Measurements from ENCODE around the gene CRIM1. TPM values are rescaled to one million over a fixed set of nuclear protein-coding genes. Genes with fewer than 3 reads are reported as not detected.
"Not testable (repeated sequence)": the region's sequence is repeated elsewhere in the genome, so short reads cannot be mapped to it uniquely, and the experiment has no call there.

Gene CRIM1, protein sequence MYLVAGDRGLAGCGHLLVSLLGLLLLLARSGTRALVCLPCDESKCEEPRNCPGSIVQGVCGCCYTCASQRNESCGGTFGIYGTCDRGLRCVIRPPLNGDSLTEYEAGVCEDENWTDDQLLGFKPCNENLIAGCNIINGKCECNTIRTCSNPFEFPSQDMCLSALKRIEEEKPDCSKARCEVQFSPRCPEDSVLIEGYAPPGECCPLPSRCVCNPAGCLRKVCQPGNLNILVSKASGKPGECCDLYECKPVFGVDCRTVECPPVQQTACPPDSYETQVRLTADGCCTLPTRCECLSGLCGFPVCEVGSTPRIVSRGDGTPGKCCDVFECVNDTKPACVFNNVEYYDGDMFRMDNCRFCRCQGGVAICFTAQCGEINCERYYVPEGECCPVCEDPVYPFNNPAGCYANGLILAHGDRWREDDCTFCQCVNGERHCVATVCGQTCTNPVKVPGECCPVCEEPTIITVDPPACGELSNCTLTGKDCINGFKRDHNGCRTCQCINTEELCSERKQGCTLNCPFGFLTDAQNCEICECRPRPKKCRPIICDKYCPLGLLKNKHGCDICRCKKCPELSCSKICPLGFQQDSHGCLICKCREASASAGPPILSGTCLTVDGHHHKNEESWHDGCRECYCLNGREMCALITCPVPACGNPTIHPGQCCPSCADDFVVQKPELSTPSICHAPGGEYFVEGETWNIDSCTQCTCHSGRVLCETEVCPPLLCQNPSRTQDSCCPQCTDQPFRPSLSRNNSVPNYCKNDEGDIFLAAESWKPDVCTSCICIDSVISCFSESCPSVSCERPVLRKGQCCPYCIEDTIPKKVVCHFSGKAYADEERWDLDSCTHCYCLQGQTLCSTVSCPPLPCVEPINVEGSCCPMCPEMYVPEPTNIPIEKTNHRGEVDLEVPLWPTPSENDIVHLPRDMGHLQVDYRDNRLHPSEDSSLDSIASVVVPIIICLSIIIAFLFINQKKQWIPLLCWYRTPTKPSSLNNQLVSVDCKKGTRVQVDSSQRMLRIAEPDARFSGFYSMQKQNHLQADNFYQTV
- 103 and 145 TPM in 2 replicates for total RNA-seq

DNA sequence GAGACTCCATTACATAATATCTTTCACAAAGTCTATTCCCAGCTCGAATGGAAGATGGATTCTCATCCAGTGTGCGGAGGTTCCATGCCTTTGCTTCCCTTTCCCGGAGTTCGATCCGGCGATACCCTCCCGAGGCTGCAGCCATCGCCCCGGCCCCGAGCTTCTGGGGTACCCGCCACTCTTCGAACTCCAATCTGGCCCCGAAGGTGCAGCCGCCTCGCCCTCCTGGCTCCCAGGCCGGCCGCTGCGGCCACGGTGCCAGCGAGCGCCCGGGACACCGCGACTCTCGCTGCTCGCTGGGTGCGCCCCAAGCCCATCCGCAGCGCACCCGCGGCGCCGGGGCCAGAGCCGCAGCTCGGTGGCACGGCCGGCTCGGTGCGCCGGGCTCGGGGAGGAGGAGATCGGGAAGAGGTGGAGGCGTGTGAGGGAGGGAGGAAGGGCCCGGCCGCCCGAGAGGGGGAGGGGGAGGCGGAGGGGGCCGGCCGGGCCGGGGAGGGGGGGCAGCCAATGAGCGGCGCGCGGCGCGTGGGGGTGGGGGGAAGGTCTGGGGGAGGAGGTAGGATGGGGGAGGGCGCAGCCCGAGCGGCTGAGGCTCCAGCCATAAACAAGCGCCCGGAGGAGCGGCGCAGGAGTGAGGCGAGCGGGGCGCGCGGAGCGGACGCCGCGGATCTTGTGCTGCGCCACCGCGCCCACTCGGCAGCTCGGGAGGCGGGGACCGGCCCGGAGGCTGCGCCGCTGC, at the start of gene CRIM1:
TSS of gene CRIM1 (plus strand) at position 628 of the 739 bp plus-strand sequence. CDS start 515 bp downstream, outside the sequence.
- TF ChIP-seq, protein P1, sequence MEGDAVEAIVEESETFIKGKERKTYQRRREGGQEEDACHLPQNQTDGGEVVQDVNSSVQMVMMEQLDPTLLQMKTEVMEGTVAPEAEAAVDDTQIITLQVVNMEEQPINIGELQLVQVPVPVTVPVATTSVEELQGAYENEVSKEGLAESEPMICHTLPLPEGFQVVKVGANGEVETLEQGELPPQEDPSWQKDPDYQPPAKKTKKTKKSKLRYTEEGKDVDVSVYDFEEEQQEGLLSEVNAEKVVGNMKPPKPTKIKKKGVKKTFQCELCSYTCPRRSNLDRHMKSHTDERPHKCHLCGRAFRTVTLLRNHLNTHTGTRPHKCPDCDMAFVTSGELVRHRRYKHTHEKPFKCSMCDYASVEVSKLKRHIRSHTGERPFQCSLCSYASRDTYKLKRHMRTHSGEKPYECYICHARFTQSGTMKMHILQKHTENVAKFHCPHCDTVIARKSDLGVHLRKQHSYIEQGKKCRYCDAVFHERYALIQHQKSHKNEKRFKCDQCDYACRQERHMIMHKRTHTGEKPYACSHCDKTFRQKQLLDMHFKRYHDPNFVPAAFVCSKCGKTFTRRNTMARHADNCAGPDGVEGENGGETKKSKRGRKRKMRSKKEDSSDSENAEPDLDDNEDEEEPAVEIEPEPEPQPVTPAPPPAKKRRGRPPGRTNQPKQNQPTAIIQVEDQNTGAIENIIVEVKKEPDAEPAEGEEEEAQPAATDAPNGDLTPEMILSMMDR (IDR thresholded peaks at IDR 0.05; ENCODE audit: insufficient read depth, low read length, poor library complexity, severe bottlenecking) = no peak
- no peaks in the 10 kb centered on the region for H3K36me3 ChIP-seq (ENCODE audit: control insufficient read depth, insufficient read depth, low read length)
- no peaks in the 10 kb centered on the region for H3K27me3 ChIP-seq (ENCODE audit: control insufficient read depth, insufficient read depth, low read length)
- DNase-seq (ENCODE audit: low read depth) = peak; percentile 49
- H3K4me3 ChIP-seq (ENCODE audit: low read depth, low read length) = peak within 1 kb of the TSS; percentile 60

DNA sequence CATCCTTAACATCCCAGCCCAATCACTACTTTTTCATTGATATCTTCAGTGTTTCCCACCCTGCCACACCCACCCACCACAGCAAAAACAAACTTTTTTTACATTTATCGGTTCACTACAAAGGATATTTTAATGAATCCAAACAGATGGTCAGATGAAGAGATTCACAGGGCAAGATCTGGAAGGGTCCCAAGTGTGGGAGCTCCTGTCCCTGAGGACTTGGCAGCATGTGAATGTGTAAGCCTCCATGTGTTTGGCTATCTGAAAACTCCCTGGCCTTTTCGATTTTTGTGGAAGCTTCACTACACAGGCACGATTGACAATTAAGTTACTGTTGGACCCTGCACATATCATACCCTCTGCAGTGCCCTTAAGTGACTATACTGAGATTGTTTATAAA, 48.1 kb upstream of the CRIM1 start:
- TF ChIP-seq, protein P1 (IDR thresholded peaks at IDR 0.05; ENCODE audit: insufficient read depth, low read length, poor library complexity, severe bottlenecking) = no peak
- H3K27me3 ChIP-seq (ENCODE audit: control insufficient read depth, insufficient read depth, low read length) = no peaks in the 10 kb centered on the region
- H3K36me3 ChIP-seq (ENCODE audit: control insufficient read depth, insufficient read depth, low read length) = no peaks in the 10 kb centered on the region
- no peak overlapping the region for H3K4me3 ChIP-seq (ENCODE audit: low read depth, low read length)
- no peak for DNase-seq (ENCODE audit: low read depth)

DNA sequence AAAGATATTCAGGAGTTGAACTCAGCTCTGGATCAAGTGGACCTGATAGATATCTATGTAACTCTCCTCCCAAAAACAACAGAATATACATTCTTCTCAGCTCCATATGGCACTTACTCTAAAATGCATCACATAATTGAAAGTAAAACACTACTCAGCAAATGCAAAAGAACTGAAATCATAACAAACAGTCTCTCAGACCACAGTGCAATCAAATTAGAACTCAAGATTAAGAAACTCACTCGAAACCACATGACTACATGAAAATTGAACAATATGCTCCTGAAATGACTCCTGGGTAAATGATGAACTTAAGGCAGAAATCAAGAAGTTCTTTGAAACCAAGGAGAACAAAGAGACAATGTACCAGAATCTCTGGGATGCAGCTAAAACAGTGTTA, 45.1 kb upstream of the CRIM1 start:
- not testable (repeated sequence) for H3K4me3 ChIP-seq (ENCODE audit: low read depth, low read length); H3K27me3 ChIP-seq (ENCODE audit: control insufficient read depth, insufficient read depth, low read length); H3K36me3 ChIP-seq (ENCODE audit: control insufficient read depth, insufficient read depth, low read length); DNase-seq (ENCODE audit: low read depth)

DNA sequence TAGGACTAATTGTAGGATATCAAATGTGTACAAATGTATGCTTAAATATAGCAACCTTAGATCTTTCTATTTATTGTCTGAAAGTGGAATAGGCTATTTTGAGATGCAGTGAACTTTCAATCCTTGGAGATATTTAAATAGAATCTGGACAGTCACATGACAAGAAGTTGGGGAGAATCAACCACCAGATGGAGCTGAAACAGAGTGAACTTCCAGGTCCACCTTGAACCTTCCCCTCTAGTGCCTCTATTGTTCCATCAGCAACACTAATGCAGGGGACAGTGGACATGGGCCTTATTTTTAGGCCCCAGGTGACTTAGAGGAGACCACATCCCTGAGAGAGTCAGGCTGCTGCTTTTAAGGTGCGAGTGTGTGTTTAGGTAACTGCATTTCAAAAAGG, 37.0 kb upstream of the CRIM1 start:
- H3K4me3 ChIP-seq (ENCODE audit: low read depth, low read length) = no peak overlapping the region
- H3K36me3 ChIP-seq (ENCODE audit: control insufficient read depth, insufficient read depth, low read length) = no peaks in the 10 kb centered on the region
- H3K27me3 ChIP-seq (ENCODE audit: control insufficient read depth, insufficient read depth, low read length) = no peaks in the 10 kb centered on the region
- TF ChIP-seq, protein P1 (IDR thresholded peaks at IDR 0.05; ENCODE audit: insufficient read depth, low read length, poor library complexity, severe bottlenecking) = no peak
- no peak for DNase-seq (ENCODE audit: low read depth)

DNA sequence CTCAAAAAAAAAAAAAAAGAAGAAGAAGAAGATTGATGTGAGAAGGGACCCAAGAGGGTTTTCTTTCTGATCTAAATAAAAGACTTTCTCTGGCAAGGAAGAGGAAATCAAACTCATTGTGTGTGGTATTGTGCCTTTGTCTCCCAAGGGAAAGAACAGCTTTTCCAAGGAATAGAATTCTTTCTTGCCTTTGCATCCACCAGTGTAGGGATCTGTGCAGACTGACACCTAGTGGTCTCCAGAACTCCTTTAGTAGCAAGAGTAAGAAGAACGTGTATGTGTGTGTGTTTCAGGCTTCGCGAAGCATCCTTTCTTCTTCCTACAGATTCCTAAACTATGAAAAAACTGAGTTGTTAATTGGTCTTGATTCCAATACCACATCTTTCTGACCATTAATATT, 33.5 kb upstream of the CRIM1 start:
- no peak overlapping the region for H3K4me3 ChIP-seq (ENCODE audit: low read depth, low read length)
- H3K27me3 ChIP-seq (ENCODE audit: control insufficient read depth, insufficient read depth, low read length) = no peaks in the 10 kb centered on the region
- DNase-seq (ENCODE audit: low read depth) = no peak
- no peaks in the 10 kb centered on the region for H3K36me3 ChIP-seq (ENCODE audit: control insufficient read depth, insufficient read depth, low read length)
- TF ChIP-seq, protein P1 (IDR thresholded peaks at IDR 0.05; ENCODE audit: insufficient read depth, low read length, poor library complexity, severe bottlenecking) = peak; percentile 65
